Body of pancreas (tissue), 4 donors: ENCODE results near the gene CCDC117.
"Not testable (repeated sequence)": the region's sequence is repeated elsewhere in the genome, so short reads cannot be mapped to it uniquely, and the experiment has no call there.

Source experiments
- POLR2A ChIP-seq, 3 donors: fragments of 450-650 bp; IDR thresholded peaks; one replicate each; pipeline ENCODE4 v1.6.1; 2016; ENCODE audit warnings: antibody characterized with exemption in 3 of 3, mild to moderate bottlenecking in 2 of 3
- TF ChIP-seq, protein P1 (sequence below), 7 experiments: fragments of 450-650 bp in 4 of 7; fragments of 200-600 bp in 3 of 7; sonication (generic) in 3 of 7; IDR thresholded peaks; one replicate each; pipeline ENCODE4 v1.5.1; 2016 to 2019; ENCODE audit warnings: antibody characterized with exemption in 7 of 7

DNA sequence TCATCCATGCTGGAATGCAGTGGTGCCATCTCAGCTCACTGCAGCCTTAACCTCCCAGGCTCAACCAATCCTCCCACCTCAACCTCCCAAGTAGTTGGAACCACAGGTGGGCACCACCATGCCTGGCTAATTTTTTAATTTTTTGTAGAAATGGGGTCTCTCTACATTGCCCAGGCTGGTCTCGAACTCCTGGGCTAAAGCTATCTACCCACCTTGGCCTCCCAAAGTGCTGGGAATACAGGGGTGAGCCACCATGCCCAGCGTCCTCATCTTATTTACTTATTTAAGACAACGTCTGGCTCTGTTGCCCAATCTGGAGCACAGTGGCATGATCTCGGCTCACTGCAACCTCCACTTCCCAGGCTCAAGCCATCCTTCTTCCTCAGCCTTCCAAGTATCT is 10.5 kb upstream of the CCDC117 start:
- not testable (repeated sequence) for TF ChIP-seq POLR2A (IDR thresholded peaks at IDR 0.05)
- TF ChIP-seq, protein P1, sequence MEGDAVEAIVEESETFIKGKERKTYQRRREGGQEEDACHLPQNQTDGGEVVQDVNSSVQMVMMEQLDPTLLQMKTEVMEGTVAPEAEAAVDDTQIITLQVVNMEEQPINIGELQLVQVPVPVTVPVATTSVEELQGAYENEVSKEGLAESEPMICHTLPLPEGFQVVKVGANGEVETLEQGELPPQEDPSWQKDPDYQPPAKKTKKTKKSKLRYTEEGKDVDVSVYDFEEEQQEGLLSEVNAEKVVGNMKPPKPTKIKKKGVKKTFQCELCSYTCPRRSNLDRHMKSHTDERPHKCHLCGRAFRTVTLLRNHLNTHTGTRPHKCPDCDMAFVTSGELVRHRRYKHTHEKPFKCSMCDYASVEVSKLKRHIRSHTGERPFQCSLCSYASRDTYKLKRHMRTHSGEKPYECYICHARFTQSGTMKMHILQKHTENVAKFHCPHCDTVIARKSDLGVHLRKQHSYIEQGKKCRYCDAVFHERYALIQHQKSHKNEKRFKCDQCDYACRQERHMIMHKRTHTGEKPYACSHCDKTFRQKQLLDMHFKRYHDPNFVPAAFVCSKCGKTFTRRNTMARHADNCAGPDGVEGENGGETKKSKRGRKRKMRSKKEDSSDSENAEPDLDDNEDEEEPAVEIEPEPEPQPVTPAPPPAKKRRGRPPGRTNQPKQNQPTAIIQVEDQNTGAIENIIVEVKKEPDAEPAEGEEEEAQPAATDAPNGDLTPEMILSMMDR (IDR thresholded peaks at IDR 0.05): not testable (repeated sequence)
